CMK (cell line): Measurements from ENCODE around the gene TMEM60.
"Not testable (repeated sequence)": the region's sequence is repeated elsewhere in the genome, so short reads cannot be mapped to it uniquely, and the experiment has no call there.

ENCODE experiments used
- DNase-seq: peaks from one replicate; pipeline ENCODE4 v3.0.0-alpha.2; 2010; ENCODE audit warnings: low read depth

Gene TMEM60, protein sequence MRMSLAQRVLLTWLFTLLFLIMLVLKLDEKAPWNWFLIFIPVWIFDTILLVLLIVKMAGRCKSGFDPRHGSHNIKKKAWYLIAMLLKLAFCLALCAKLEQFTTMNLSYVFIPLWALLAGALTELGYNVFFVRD

DNA sequence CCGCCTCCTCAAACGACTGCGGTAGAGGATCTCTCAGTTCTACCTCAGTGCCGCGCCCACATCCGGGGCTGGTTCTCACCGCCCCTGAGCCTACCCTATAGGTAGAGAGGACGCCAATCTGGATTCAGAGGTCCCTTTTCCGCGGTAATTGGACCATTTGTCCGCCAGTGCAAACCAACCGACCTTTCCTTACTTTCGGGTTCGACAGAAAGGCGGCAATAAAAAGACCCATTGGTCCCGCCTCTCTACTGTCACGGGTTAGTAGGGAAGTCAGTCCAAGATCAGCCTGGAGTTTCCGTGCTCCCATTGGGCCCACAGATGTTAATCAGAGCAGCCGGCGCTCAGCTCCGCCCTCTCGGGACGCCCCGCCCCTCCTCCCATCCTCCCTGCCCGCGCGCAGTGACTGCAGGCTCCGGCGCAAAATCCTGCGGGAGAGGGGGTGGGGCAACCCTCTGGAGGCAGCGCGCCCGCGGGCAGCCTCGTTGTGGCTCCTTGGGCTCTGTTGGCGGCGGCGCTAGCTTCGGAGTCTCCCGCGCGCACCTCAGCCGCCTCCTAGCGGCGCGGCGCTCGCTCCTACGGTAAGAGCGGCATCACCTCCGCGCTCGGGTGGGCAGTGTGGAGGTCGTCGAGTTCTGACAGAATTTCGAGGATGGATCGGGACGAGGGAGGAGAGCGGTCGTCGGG is at the start of gene TMEM60, which contains the start of gene PHTF2:
TMEM60 (minus strand) TSS at position 41 of the 684 bp plus-strand sequence. CDS start 4,061 bp downstream, outside the sequence.
PHTF2 (plus strand) TSS at position 380 of the 684 bp plus-strand sequence.
- DNase-seq, result peak; percentile 97

GRCh38 chr7:77846317-77847092 is 48.3 kb upstream of the TMEM60 start:
- DNase-seq, result no peak

GRCh38 chr7:77843194-77843593 is 45.0 kb upstream of the TMEM60 start:
- no peak for DNase-seq

DNA sequence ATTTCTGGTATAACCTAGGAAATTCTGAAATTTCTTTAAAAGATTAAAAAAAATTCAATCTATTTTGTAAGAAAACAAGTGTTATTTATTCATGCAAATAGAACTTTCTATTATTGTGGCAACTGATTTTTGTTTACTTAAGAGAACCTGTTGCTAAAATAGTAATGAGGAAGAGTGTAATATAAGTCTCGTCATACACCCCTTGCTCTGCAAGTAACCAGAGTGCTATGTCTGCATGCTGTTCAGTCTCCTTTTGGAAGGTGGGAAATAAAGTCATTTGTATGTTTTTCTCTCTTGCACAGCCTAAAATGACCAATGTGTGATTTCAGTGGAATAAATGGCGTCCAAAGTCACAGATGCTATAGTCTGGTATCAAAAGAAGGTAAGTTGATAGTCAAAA is 41.7 kb upstream of the TMEM60 start:
- no peak for DNase-seq

DNA sequence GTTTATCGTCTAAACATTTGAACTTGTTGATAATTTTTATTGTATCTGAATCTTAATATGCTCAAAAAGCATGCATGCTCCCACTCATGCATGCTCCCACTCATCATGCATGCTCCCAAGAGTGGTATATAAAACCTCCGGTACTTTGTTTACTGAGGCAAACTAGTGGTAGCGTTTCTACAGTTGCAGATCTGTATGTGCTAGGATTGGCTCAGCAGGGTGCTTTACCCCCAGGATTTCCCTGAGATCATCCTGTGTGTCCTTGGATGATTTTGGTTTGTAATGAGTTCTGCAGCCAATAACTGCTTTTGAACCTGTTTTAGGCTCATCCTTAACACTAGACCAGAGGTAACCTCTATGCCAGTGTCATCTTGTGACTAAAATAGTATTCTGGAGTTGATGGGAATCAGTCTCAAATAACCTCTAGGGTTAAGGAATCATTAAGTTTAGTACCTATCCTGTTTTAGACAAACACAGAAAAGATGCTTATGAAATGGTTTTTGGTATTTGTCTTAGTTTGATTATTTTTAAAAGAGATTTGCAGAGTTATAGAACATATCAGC is 40.8 kb upstream of the TMEM60 start:
- DNase-seq, result no peak

DNA sequence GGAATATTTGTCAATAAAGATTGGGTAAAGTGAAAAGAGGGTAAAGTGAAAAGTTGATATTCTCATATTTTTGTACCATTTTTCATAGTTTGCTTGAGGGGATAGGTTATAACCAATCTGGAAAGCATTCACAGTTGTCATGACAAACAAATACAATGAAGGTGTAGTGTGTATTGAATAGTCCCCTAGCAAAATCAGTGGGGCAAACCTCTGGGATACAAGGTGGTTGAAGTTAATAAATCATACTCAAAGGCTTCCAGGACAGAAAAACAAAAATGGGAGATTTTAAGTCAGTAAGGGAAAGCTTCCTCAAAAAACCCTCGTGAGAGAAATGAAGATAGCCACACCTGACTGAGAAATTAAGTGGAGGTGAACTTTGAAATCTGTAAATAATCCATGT is 39.7 kb upstream of the TMEM60 start:
- DNase-seq, result no peak

DNA sequence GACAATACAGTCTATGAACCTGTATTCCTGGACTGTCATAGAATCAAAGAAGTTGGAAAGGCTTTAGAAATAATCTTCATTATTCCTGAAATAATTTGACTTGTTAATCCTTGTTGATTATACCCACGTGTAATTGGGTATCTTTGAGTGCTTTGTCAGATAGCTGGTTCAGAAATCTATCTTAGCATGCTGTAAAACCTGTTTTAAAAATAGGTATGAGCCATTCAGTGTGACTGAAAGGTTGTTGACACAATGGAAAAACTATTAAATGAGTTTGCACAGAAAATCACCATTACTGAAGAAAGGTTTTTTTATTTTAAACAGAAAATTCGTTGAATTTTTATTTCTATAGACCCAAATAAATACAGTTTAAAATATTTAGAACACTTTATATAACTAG is 39.0 kb upstream of the TMEM60 start:
- no peak for DNase-seq

DNA sequence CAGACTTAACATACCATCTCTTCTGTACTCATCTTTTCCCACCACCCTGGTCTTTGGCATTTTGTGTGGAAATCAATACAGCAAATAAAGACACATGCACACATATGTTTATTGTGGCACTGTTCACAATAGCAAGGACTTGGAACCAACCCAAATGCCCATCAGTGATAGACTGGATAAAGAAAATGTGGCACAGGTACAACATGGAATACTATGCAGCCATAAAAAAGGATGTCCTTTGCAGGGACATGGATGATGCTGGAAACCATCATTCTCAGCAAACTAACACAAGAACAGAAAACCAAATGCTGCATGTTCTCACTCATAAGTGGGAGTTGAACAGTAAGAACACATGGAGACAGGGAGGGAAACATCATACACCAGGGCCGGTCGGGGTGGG is 38.2 kb upstream of the TMEM60 start:
- not testable (repeated sequence) for DNase-seq

DNA sequence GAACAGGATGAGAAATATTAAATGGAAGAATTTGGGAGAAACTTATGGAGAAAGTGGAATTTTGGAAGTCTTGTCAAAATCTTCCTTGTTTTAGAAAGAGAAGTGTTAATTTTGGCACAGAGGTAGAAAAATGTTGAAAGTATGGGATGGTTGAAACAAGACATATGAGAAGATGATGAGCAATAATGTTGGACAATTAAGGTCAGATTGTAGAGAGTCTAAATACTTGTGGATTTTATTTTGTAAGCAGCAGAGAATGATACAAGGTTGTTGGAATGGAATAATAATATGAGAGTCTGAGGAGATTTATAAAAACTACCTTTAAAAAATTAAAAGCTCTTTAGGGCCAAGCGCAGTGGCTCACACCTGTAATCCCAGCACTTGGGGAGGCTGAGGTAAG is 34.9 kb upstream of the TMEM60 start:
- DNase-seq, result no peak

DNA sequence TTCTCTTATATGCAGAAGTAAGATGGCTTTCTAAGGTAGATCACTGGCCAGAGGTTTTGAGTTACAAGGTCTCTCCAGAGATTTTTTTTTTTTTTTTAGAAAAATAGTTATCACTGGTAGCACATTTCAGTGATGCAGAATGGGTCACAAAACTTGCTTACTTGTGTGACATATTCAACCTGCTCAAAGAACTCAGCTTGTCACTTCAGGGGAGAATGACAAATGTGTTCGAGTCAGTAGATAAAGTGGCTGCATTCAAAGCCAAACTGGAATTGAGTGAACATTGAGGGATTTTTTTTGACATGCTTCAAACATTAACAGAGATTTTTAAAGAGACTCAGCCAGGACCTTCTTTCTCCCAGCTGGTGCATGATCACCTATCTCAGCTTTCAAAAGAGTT is 33.7 kb upstream of the TMEM60 start:
- no peak for DNase-seq

DNA sequence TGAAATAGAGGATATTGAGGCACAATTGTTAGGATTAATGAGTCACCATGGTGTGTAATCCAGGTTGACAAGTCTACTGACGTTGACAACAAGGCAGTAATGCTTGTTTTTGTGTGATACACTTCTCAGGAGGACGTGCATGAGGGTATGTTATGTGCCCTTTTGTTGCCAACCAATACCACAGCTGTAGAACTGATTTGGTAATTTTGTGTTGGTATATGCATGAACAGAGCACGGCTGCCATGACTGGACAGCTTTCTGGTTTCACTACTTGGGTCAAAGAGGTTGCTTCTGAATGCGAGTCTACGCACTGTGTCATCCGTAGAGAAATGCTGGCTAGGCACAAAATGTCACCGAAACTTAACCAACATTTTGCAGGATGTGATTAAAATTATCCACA is 33.2 kb upstream of the TMEM60 start:
- DNase-seq, result no peak

DNA sequence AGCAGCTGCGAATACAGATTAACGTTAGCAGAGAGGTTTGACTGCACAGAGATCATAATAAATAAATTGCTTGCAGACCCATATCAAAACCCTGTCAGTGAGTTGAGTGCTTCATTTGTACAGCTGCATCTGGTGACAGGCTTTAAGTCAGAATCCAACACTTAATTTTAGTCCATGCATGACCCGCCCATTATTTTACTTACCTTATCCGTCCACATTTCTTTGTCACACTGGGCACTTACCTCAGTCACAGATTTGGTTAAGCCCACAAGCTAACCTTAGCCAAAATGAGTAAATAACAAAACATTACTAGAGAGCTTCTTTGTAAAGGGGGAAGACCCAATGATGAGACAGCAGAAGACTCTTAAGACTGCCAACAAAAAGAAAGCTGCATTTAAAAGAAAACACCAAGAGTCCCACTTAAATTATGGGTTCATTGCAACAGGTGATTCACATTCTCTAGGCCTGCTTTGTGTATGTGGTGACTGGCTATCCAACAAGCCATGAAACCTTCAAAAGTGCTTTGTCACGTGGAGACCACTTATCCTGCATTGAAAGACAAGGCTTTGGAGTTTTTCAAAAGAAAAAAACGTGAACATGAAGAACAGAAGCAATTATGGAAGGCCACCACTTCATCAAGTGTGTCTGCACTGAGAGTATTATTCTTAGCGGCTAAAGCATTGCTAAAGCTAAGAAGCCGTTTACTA is 32.6 kb upstream of the TMEM60 start:
- no peak for DNase-seq

DNA sequence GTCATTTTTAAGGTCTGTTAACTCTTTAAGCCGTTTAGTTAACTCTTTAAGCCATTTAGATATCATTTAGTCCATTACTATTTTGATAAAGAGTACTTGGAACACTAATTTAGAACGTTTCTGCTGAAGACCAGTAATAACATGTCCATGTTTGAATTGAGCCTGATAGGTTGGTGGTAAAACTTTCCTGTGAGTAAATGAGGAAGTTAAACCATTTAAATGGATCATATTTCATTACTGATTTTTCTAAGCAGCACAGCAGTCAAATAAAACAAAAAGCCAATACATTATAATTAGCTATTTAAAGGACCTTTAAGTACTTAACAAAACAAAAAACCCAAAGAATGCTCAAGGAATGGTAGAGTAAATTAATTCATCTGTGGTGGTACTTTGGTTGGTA is 29.8 kb upstream of the TMEM60 start:
- DNase-seq, result no peak

DNA sequence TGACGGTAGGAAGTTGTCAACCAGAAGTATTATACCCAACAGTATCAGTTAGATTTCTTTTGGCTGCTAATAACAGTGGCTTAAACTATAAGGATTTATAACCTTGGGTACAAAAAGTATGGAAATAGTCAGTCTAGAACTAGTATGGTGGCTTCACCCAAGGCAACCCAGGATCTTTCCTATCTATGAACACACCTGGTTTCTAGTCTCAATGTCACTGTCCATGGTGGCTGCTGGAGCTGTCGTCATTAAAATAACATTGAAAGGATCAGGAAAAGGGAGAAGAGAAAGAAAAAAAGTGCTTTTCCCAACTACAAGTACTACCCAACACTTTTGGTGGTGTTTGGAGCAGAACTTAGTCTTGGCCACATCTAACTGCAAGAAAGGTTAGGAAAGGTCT is 28.1 kb upstream of the TMEM60 start:
- DNase-seq, result no peak

DNA sequence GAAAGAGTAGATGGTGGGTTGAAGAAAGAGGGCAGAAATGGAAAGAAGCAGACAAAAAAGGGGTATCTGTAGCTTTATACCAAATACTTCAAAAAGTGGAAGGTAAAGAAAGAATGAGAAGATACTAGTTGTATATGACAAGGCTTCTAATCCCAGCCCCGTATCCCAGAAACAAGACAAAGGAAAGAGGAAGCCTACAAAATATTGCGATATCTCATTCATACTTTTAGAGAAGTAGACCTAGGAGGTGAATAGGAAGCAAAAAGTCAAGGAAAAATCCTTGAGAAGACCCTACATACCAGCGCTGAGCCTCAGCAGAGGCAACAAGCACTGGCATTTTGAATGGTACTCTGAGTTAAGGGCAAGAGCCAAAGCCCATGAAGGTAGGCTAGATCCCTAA is 26.9 kb upstream of the TMEM60 start:
- no peak for DNase-seq

- no peak for DNase-seq
Observed at GRCh38 chr7:77824636-77825035, 26.4 kb upstream of the TMEM60 start.

DNA sequence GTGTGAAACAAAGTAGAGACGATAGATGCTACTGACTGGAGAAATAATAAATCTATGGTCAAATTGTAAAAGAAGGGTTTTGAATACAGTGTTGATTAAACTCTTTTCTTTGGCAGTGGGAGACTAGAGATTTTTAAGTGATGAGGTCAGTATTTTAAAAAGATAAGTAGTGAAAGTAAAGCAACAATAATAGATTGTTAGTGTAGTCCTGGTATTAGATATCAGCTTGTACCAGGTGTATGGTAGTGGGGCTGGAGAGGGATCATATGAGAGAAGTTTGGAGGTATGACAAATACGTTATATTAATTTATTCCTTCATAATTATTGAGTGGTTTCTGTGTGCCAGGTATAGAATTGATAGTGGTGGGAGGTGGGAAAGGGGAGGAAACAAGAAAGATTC is 25.6 kb upstream of the TMEM60 start:
- no peak for DNase-seq

DNA sequence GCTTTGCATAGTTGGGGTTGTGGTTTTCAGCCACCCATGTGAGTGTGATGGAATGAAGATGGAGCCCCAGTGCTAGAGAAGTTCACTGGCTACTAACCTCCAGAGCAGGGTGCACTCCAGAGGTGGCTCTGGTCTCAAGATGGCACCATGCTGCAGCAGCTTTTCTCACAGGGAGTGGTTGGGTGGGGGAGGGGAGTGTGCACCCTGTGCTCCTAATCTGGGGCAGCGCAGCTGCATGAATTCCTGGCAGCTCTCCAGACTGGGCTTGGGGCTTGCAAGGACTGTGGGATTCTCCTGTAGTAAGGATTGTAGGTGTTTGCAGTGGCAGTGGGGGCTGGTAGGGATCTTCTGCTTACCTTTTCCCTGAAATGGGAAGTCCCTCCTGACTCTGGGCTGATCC is 24.0 kb upstream of the TMEM60 start:
- DNase-seq, result no peak

DNA sequence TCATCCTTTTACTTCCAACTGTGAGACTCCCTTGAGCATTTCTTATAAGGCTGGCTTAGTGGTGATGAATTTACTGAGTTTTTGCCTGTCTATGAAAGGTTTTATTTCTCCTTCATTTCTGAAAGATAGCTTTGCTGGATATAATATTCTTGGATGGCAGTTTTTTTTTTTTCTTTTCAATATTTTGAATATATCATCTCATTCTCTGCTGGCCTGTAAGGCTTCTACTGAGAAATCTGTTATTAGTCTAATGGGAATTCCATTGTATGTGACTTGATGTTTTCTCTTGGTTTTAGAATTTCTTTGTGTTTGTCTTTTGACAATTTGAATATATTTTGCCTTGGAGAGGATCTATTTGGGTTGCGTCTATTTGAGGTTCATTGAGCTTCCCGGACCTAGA is 22.7 kb upstream of the TMEM60 start:
- DNase-seq, result no peak

DNA sequence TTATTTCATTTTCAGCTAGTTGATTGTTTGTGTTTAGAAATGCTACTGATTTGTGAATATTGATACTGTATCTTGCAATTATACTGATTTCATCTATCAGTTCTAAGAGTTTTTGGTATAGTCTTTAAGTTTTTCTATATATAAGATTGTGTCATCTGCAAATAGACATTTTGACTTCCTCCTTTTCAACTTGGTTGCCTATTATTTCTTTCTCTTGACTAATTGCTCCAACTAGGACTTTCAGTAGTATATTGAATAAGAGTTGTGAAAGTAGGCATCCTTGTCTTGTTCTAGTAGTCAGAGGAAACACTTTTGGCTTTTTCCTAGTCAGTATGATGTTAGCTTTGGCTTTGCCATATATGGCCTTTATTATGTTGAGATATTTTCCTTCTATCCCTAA is 20.8 kb upstream of the TMEM60 start:
- DNase-seq, result no peak

- DNase-seq, result no peak
Observed at GRCh38 chr7:77813180-77813579, 14.9 kb upstream of the TMEM60 start.

- no peak for DNase-seq
Observed at GRCh38 chr7:77812290-77812685, 14.1 kb upstream of the TMEM60 start.
